Immature natural killer cell (primary cell): ENCODE data around the gene STIM1. TPM values are rescaled to one million over a fixed set of nuclear protein-coding genes. Genes with fewer than 3 reads are reported as not detected.
A peak's percentile ranks its signal among the peaks of the same experiment; 100 is the strongest.

ENCODE experiments used
- DNase-seq, 3 donors: peaks; one replicate each; pipeline ENCODE4 v3.0.0; 2022; ENCODE audit warnings: mixed read lengths in 1 of 3
- H3K27ac Mint-ChIP-seq, 6 donors: one replicate each; pipeline ENCODE4 v1.8.0; 2020; ENCODE audit warnings: mixed read lengths in 6 of 6, mild to moderate bottlenecking in 5 of 6, inconsistent platforms in 4 of 6, moderate library complexity in 3 of 6
- H3K27me3 Mint-ChIP-seq, 3 donors: one replicate each; pipeline ENCODE4 v1.8.0; 2020 to 2021; ENCODE audit warnings: low read depth in 3 of 3, mild to moderate bottlenecking in 3 of 3, mixed read lengths in 3 of 3, moderate library complexity in 3 of 3, inconsistent platforms in 1 of 3
- H3K36me3 Mint-ChIP-seq, 3 donors: one replicate each; pipeline ENCODE4 v1.8.0; 2020; ENCODE audit warnings: mixed read lengths in 3 of 3, inconsistent platforms in 2 of 3, mild to moderate bottlenecking in 2 of 3
- H3K4me1 Mint-ChIP-seq, 2 donors: one replicate each; pipeline ENCODE4 v1.8.0; 2020; ENCODE audit warnings: inconsistent platforms in 2 of 2, mild to moderate bottlenecking in 2 of 2, mixed read lengths in 2 of 2, moderate library complexity in 1 of 2
- H3K4me3 Mint-ChIP-seq, 5 donors: one replicate each; pipeline ENCODE4 v1.8.0; 2020; ENCODE audit warnings: mild to moderate bottlenecking in 5 of 5, mixed read lengths in 5 of 5, inconsistent platforms in 3 of 5, moderate library complexity in 3 of 5
- H3K9me3 Mint-ChIP-seq, 6 donors: one replicate each; pipeline ENCODE4 v1.8.0; 2020; ENCODE audit warnings: mild to moderate bottlenecking in 6 of 6, mixed read lengths in 6 of 6, inconsistent platforms in 4 of 6, moderate library complexity in 3 of 6
- polyA plus RNA-seq, 3 donors: library from polyadenylated mRNA; unstranded; fragments of 300-500 nt; fragmentation: Illumina TruSeq; gene quantifications; one replicate each; pipeline ENCODE4 v1.2.3, GENCODE V29; 2021

The STIM1 gene
- polyA plus RNA-seq, 3 donors from 2014 or later = 28.7 to 53.1 (median 45.5) TPM

- peaks cover 4 to 7% (median 6%) of the 10 kb centered on the region in 3 donors for H3K36me3 Mint-ChIP-seq
- peak overlapping the region; percentile 89 to 98 (median 94) for H3K27ac Mint-ChIP-seq
- no peaks in the 10 kb centered on the region for H3K9me3 Mint-ChIP-seq
- peak overlapping the region; percentile 24 to 70 (median 54) for H3K4me3 Mint-ChIP-seq
- DNase-seq = no peak
- peaks cover 0 to 8% (median 2%) of the 10 kb centered on the region in 3 donors for H3K27me3 Mint-ChIP-seq
- peaks cover 97 to 100% of the 10 kb centered on the region in 2 donors for H3K4me1 Mint-ChIP-seq
Observed at GRCh38 chr11:3950996-3951660, 95.7 kb downstream of the STIM1 start.

GRCh38 chr11:3952715-3953114, 97.3 kb downstream of the STIM1 start:
- peaks cover 86 to 94% of the 10 kb centered on the region in 2 donors for H3K4me1 Mint-ChIP-seq
- peaks cover 0 to 5% (median 1%) of the 10 kb centered on the region in 3 donors for H3K27me3 Mint-ChIP-seq
- peak overlapping the region in 4 of 5 donors; percentile 18 to 62 (median 48) for H3K4me3 Mint-ChIP-seq
- no peak for DNase-seq
- H3K9me3 Mint-ChIP-seq = no peaks in the 10 kb centered on the region
- peaks cover 0 to 7% (median 4%) of the 10 kb centered on the region in 3 donors for H3K36me3 Mint-ChIP-seq
- H3K27ac Mint-ChIP-seq = peak overlapping the region; percentile 67 to 95 (median 89)

- H3K27me3 Mint-ChIP-seq = peaks cover 0 to 5% (median 0%) of the 10 kb centered on the region in 3 donors
- H3K9me3 Mint-ChIP-seq = no peaks in the 10 kb centered on the region
- DNase-seq = no peak
- H3K4me1 Mint-ChIP-seq = peaks cover 84 to 92% of the 10 kb centered on the region in 2 donors
- H3K27ac Mint-ChIP-seq = peak overlapping the region; percentile 71 to 95 (median 89)
- H3K4me3 Mint-ChIP-seq = peak overlapping the region in 4 of 5 donors; percentile 3 to 72 (median 36)
- peaks cover 0 to 7% (median 4%) of the 10 kb centered on the region in 3 donors for H3K36me3 Mint-ChIP-seq
Observed at GRCh38 chr11:3953327-3953726, 97.9 kb downstream of the STIM1 start.

- Mint-ChIP-seq H3K36me3 (peaks cover 0 to 7% (median 0%) of the 10 kb centered on the region in 3 donors), H3K27ac (peak overlapping the region; percentile 39 to 89 (median 60)), H3K4me1 (peaks cover 81 to 91% of the 10 kb centered on the region in 2 donors), H3K9me3 (no peaks in the 10 kb centered on the region), H3K27me3 (peaks cover 0 to 2% (median 0%) of the 10 kb centered on the region in 3 donors), H3K4me3 (peak overlapping the region; percentile 9 to 61 (median 31))
- DNase-seq = no peak
Observed at GRCh38 chr11:3954448-3955298, 99.2 kb downstream of the STIM1 start.

GRCh38 chr11:3955299-3955665, 99.8 kb downstream of the STIM1 start:
- H3K4me3 Mint-ChIP-seq = peak overlapping the region in 3 of 5 donors; percentile 2 to 61 (median 28)
- H3K9me3 Mint-ChIP-seq = no peaks in the 10 kb centered on the region
- H3K36me3 Mint-ChIP-seq = peaks cover 0 to 7% (median 0%) of the 10 kb centered on the region in 3 donors
- peaks cover 0 to 2% (median 0%) of the 10 kb centered on the region in 3 donors for H3K27me3 Mint-ChIP-seq
- H3K27ac Mint-ChIP-seq = peak overlapping the region; percentile 3 to 77 (median 44)
- H3K4me1 Mint-ChIP-seq = peaks cover 80 to 91% of the 10 kb centered on the region in 2 donors
- DNase-seq = no peak

GRCh38 chr11:3956038-3956437, 100.6 kb downstream of the STIM1 start:
- no peaks in the 10 kb centered on the region for H3K9me3 Mint-ChIP-seq

GRCh38 chr11:3956748-3957147, 101.3 kb downstream of the STIM1 start:
- H3K4me3 Mint-ChIP-seq = no peak overlapping the region
- H3K4me1 Mint-ChIP-seq = peaks cover 73 to 91% of the 10 kb centered on the region in 2 donors
- peak overlapping the region in 3 of 6 donors; percentile 13 to 42 (median 29) for H3K27ac Mint-ChIP-seq
- DNase-seq = no peak
- H3K9me3 Mint-ChIP-seq = no peaks in the 10 kb centered on the region
- H3K27me3 Mint-ChIP-seq = peaks cover 0 to 2% (median 0%) of the 10 kb centered on the region in 3 donors
- peaks cover 0 to 7% (median 0%) of the 10 kb centered on the region in 3 donors for H3K36me3 Mint-ChIP-seq

More at GRCh38 chr11:3956038-3956437, 100.6 kb downstream of the STIM1 start:
- no peak for DNase-seq
- Mint-ChIP-seq H3K27me3 (peaks cover 0 to 2% (median 0%) of the 10 kb centered on the region in 3 donors), H3K27ac (peak overlapping the region in 3 of 6 donors; percentile 1 to 76 (median 68)), H3K4me3 (peak overlapping the region in 1 of 5 donors; percentile 24), H3K4me1 (peaks cover 75 to 91% of the 10 kb centered on the region in 2 donors), H3K36me3 (peaks cover 0 to 7% (median 0%) of the 10 kb centered on the region in 3 donors)

- Mint-ChIP-seq H3K4me3 (no peak overlapping the region), H3K4me1 (peaks cover 72 to 91% of the 10 kb centered on the region in 2 donors), H3K27me3 (peaks cover 0 to 2% (median 1%) of the 10 kb centered on the region in 3 donors), H3K9me3 (no peaks in the 10 kb centered on the region), H3K36me3 (peaks cover 0 to 7% (median 0%) of the 10 kb centered on the region in 3 donors), H3K27ac (peak overlapping the region in 1 of 6 donors; percentile 46)
- no peak for DNase-seq
Observed at GRCh38 chr11:3957437-3957836, 102.0 kb downstream of the STIM1 start.

- H3K9me3 Mint-ChIP-seq = no peaks in the 10 kb centered on the region
Observed at GRCh38 chr11:3958281-3958680, 102.8 kb downstream of the STIM1 start.

GRCh38 chr11:3959015-3959902, 103.8 kb downstream of the STIM1 start:
- DNase-seq = no peak
- Mint-ChIP-seq H3K27ac (peak overlapping the region in 4 of 6 donors; percentile 37 to 69 (median 56)), H3K4me3 (no peak overlapping the region), H3K36me3 (peaks cover 0 to under 1% (median 0%) of the 10 kb centered on the region in 3 donors), H3K9me3 (no peaks in the 10 kb centered on the region), H3K27me3 (peaks cover 0 to 2% (median 1%) of the 10 kb centered on the region in 3 donors), H3K4me1 (peaks cover 70 to 91% of the 10 kb centered on the region in 2 donors)

More at GRCh38 chr11:3958281-3958680, 102.8 kb downstream of the STIM1 start:
- Mint-ChIP-seq H3K4me3 (no peak overlapping the region), H3K4me1 (peaks cover 71 to 91% of the 10 kb centered on the region in 2 donors), H3K27me3 (peaks cover 0 to 2% (median 1%) of the 10 kb centered on the region in 3 donors), H3K36me3 (peaks cover 0 to 7% (median 0%) of the 10 kb centered on the region in 3 donors), H3K27ac (peak overlapping the region in 2 of 6 donors; percentile 46 to 62)
- DNase-seq = no peak

- Mint-ChIP-seq H3K27ac (peak overlapping the region in 3 of 6 donors; percentile 37 to 49 (median 39)), H3K4me1 (peaks cover 64 to 86% of the 10 kb centered on the region in 2 donors), H3K36me3 (no peaks in the 10 kb centered on the region), H3K4me3 (no peak overlapping the region), H3K27me3 (peaks cover 0 to 2% (median 1%) of the 10 kb centered on the region in 3 donors), H3K9me3 (no peaks in the 10 kb centered on the region)
- no peak for DNase-seq
Observed at GRCh38 chr11:3959903-3960265, 104.4 kb downstream of the STIM1 start.

- no peaks in the 10 kb centered on the region for H3K9me3 Mint-ChIP-seq
- H3K36me3 Mint-ChIP-seq = no peaks in the 10 kb centered on the region
- no peak overlapping the region for H3K4me3 Mint-ChIP-seq
- peak overlapping the region in 2 of 6 donors; percentile 46 to 57 for H3K27ac Mint-ChIP-seq
- H3K27me3 Mint-ChIP-seq = peaks cover 0 to 1% (median 0%) of the 10 kb centered on the region in 3 donors
- H3K4me1 Mint-ChIP-seq = peaks cover 66 to 89% of the 10 kb centered on the region in 2 donors
- DNase-seq = no peak
Observed at GRCh38 chr11:3962406-3962840, 107.0 kb downstream of the STIM1 start.
